Suprapubic skin (tissue), 4 donors: Measurements from ENCODE around the gene LETM1. TPM values are rescaled to one million over a fixed set of nuclear protein-coding genes. Genes with fewer than 3 reads are reported as not detected.

Source experiments
- DNase-seq, 2 donors: peaks; one replicate each; pipeline ENCODE4 v3.0.0-alpha.2; 2019; ENCODE audit warnings: low spot score in 2 of 2
- H3K27ac ChIP-seq: fragments of 200-600 bp; sonication (generic); one replicate; pipeline ENCODE4 v1.5.1; 2019
- H3K27me3 ChIP-seq: fragments of 200-600 bp; sonication (generic); one replicate; pipeline ENCODE4 v1.5.1; 2019
- H3K36me3 ChIP-seq: fragments of 200-600 bp; sonication (generic); one replicate; pipeline ENCODE4 v1.5.1; 2019
- H3K4me1 ChIP-seq: fragments of 200-600 bp; sonication (generic); one replicate; pipeline ENCODE4 v1.5.1; 2019
- H3K4me3 ChIP-seq: fragments of 200-600 bp; sonication (generic); one replicate; pipeline ENCODE4 v1.5.1; 2019; ENCODE audit warnings: mild to moderate bottlenecking
- H3K9me3 ChIP-seq: fragments of 200-600 bp; sonication (generic); one replicate; pipeline ENCODE4 v1.5.1; 2019
- EP300 ChIP-seq: sonication (generic); formaldehyde crosslinking; IDR thresholded peaks from one replicate; pipeline ENCODE4 v1.6.1; 2017; ENCODE audit warnings: antibody characterized with exemption
- POLR2A ChIP-seq, 2 donors: fragments of 450-650 bp; IDR thresholded peaks; one replicate each; pipeline ENCODE4 v1.6.1; 2017; ENCODE audit warnings: antibody characterized with exemption in 2 of 2, mild to moderate bottlenecking in 2 of 2, moderate library complexity in 2 of 2
- POLR2AphosphoS5 ChIP-seq, 3 donors: sonication (generic); formaldehyde crosslinking; IDR thresholded peaks; one replicate each; pipeline ENCODE4 v1.6.1; 2017; ENCODE audit warnings: antibody characterized with exemption in 3 of 3
- WGBS: methylation state at CpG from one replicate; pipeline ENCODE4 v1.1.5; 2018; 5-methylcytosine and 5-hydroxymethylcytosine counted together
- total RNA-seq, 4 donors: library from RNA; depleted of rRNA; stranded (reverse); fragments of >200 nt; gene quantifications; one replicate each; pipeline ENCODE4 v1.1.0, GENCODE V29; 2016
- TF ChIP-seq, protein P1 (sequence below), 2 donors: fragments of 200-600 bp in 1 of 2; fragments of 450-650 bp in 1 of 2; sonication (generic) in 1 of 2; IDR thresholded peaks; one replicate each; pipeline ENCODE4 v1.5.1; 2016 to 2019; ENCODE audit warnings: antibody characterized with exemption in 2 of 2, mild to moderate bottlenecking in 1 of 2, moderate library complexity in 1 of 2

The LETM1 gene
- total RNA-seq, 4 donors from 2014 or later: 64.0 to 73.5 (median 65.2) TPM

DNA sequence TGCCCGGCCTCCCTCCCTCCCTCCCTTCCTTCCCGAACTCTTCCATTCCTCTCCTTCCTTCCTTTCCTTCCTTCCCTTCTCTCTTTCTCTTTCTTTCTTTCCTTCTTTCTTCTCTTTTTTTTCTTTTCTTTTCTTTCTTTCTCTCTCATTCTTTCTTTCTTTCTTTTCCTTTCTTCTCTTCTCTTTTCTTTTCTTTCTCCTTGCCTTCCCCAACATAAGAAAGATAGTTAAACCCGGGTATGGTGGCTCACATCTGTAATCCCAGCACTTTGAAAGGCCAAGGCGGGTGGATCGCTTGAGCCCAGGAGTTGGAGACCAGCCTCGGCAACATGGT lies 40.7 kb upstream of the LETM1 start:
- Histone ChIP-seq H3K36me3 (peaks cover 10% of the 10 kb centered on the region), H3K4me1 (no peaks in the 10 kb centered on the region), H3K27me3 (no peaks in the 10 kb centered on the region), H3K9me3 (no peaks in the 10 kb centered on the region), H3K4me3 (no peak overlapping the region), H3K27ac (no peak overlapping the region)
- DNase-seq: no peak
- WGBS: 93% methylated on average over 6 of the region's 6 CpGs
- TF ChIP-seq EP300 (no peak), POLR2A (IDR thresholded peaks at IDR 0.05) (no peak), POLR2AphosphoS5 (IDR thresholded peaks at IDR 0.05) (no peak)
- TF ChIP-seq, protein P1, sequence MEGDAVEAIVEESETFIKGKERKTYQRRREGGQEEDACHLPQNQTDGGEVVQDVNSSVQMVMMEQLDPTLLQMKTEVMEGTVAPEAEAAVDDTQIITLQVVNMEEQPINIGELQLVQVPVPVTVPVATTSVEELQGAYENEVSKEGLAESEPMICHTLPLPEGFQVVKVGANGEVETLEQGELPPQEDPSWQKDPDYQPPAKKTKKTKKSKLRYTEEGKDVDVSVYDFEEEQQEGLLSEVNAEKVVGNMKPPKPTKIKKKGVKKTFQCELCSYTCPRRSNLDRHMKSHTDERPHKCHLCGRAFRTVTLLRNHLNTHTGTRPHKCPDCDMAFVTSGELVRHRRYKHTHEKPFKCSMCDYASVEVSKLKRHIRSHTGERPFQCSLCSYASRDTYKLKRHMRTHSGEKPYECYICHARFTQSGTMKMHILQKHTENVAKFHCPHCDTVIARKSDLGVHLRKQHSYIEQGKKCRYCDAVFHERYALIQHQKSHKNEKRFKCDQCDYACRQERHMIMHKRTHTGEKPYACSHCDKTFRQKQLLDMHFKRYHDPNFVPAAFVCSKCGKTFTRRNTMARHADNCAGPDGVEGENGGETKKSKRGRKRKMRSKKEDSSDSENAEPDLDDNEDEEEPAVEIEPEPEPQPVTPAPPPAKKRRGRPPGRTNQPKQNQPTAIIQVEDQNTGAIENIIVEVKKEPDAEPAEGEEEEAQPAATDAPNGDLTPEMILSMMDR (IDR thresholded peaks at IDR 0.05): no peak

DNA sequence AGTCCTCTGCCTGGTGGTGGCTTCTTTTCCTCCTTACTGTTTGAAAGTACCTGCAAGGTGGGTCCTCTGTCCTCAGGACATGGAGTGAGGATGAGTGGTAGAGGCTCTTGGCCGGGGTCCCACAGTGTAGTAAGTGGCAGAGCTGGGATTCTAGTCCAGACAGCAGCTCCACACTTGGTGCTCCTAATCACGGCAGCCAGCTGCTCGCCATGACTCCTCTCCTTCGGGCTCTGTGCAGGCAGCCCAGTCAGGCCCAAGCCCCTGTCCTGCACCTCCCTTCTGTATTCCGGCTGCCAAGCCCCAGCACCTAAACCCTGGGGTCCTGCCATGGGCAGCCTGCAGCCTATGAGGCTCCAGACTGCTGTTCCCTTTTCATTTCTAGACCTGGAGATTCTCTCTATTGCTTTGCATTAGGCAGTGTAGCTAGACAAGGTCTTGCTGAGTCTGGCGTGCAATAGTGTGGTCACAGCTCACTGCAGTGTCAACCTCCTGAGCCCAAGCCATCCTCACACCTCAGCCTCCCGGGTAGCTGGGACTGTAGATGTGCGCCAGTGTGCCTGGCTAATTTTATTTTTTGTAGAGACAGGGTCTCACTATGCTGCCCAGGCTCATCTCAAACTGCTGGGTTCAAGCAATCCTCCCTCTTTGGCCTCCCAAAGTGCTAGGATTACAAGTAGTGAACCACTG lies 40.2 kb upstream of the LETM1 start:
- H3K4me1 ChIP-seq: no peaks in the 10 kb centered on the region
- TF ChIP-seq, protein P1 (IDR thresholded peaks at IDR 0.05): no peak
- TF ChIP-seq EP300: no peak
- TF ChIP-seq POLR2A (IDR thresholded peaks at IDR 0.05): no peak
- TF ChIP-seq POLR2AphosphoS5 (IDR thresholded peaks at IDR 0.05): no peak
- H3K9me3 ChIP-seq: no peaks in the 10 kb centered on the region
- DNase-seq: no peak
- no peak overlapping the region for H3K4me3 ChIP-seq
- peaks cover 5% of the 10 kb centered on the region for H3K36me3 ChIP-seq
- H3K27ac ChIP-seq: no peak overlapping the region
- no peaks in the 10 kb centered on the region for H3K27me3 ChIP-seq
- 100% methylated on average over 3 of the region's 8 CpGs for WGBS

DNA sequence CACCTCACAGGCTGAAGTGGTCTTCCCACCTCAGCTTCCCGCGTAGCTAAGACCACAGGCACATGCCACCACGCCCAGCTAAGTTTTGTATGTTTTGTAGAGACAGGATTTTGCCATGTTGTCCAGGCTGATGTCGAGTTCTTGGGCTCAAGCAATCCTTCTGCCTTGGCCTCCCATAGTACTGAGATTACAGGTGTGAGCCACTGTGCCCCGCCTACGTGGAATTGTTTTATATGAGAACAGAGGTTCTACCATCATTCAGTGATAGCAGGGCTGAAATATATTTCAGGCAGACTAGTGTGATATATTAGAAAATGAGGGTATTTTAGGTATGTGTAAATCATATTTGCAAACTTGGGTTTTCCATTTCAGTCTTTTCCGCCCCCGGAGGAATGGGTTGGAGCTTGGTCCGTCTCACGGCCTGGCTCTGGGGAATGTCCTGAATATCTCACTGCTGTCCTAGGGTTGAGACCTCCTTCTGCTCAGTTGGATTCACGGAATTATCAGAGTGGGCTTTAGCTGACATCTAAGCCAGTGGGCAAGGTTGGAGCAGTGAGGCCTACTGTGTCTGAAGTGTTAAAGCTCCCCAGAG lies 35.1 kb upstream of the LETM1 start:
- DNase-seq: no peak
- WGBS: 95% methylated on average over 11 of the region's 11 CpGs
- Histone ChIP-seq H3K27me3 (no peaks in the 10 kb centered on the region), H3K4me1 (no peaks in the 10 kb centered on the region), H3K27ac (no peak overlapping the region), H3K36me3 (no peaks in the 10 kb centered on the region), H3K9me3 (no peaks in the 10 kb centered on the region), H3K4me3 (no peak overlapping the region)
- TF ChIP-seq, protein P1 (IDR thresholded peaks at IDR 0.05): no peak
- no peak for TF ChIP-seq POLR2A (IDR thresholded peaks at IDR 0.05)
- no peak for TF ChIP-seq EP300
- no peak for TF ChIP-seq POLR2AphosphoS5 (IDR thresholded peaks at IDR 0.05)

DNA sequence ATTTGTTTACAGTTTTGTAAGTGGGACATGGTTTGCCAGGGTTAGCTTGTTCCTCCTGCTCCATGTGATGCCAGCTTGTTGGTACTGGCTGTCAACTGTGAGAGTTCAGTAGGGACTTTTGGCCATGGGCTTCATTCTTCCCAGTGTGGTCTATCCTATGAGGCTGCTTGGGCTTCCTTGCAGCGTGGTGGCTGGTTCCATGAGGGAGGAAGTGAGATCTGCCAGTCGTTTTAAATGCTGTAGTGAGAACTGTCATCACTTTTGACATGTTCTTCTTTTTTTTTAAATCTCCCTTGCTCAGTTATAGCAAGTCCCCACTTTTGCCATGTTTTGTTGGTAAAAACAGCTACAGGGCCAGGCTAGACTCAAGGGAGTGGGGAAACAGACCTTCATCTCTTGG lies 31.1 kb upstream of the LETM1 start:
- WGBS: 79% methylated on average over 2 of the region's 2 CpGs
- no peaks in the 10 kb centered on the region for H3K4me1 ChIP-seq
- TF ChIP-seq EP300: no peak
- TF ChIP-seq, protein P1 (IDR thresholded peaks at IDR 0.05): no peak
- TF ChIP-seq POLR2A (IDR thresholded peaks at IDR 0.05): no peak
- no peak for TF ChIP-seq POLR2AphosphoS5 (IDR thresholded peaks at IDR 0.05)
- no peaks in the 10 kb centered on the region for H3K9me3 ChIP-seq
- no peak overlapping the region for H3K27ac ChIP-seq
- no peaks in the 10 kb centered on the region for H3K36me3 ChIP-seq
- no peak overlapping the region for H3K4me3 ChIP-seq
- no peak for DNase-seq
- H3K27me3 ChIP-seq: no peaks in the 10 kb centered on the region

DNA sequence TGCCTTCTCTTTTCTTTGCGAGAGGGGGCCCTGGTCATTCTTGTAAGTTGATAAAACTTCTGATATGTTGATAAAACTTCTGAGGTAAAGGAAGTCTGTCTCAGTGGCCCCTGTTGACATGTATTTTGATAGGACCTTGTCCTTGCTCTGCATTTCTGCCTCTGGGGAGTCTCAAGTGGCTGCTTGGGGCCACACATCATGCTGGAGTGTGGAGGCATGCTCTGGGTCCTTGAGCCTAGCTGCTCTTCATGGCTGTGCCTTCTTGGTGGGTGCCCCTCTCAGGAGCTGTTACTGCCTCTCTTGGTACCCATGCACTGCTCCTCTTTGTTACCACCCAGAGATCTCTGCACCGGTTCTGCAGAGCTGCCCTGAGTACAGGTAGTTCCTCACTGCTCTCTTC lies 29.5 kb upstream of the LETM1 start:
- no peak for TF ChIP-seq POLR2A (IDR thresholded peaks at IDR 0.05)
- no peak for TF ChIP-seq EP300
- TF ChIP-seq, protein P1 (IDR thresholded peaks at IDR 0.05): no peak
- no peak for TF ChIP-seq POLR2AphosphoS5 (IDR thresholded peaks at IDR 0.05)
- DNase-seq: no peak
- no peaks in the 10 kb centered on the region for H3K9me3 ChIP-seq
- no peaks in the 10 kb centered on the region for H3K27me3 ChIP-seq
- no peak overlapping the region for H3K4me3 ChIP-seq
- no peak overlapping the region for H3K27ac ChIP-seq
- H3K36me3 ChIP-seq: no peaks in the 10 kb centered on the region
- H3K4me1 ChIP-seq: no peaks in the 10 kb centered on the region
- 78% methylated on average over 2 of the region's 2 CpGs for WGBS
